Natural killer cell (primary cell): Measurements from ENCODE around the gene USP36. TPM values are rescaled to one million over a fixed set of nuclear protein-coding genes. Genes with fewer than 3 reads are reported as not detected.
"Not testable (repeated sequence)": the region's sequence is repeated elsewhere in the genome, so short reads cannot be mapped to it uniquely, and the experiment has no call there.

Source experiments
- ATAC-seq, 3 donors: fragments of 150-1000 bp in 2 of 3; fragments of 200-7000 bp in 1 of 3; cut with Tn5 transposase; 1 replicate in 1 of 3; 2 replicates in 2 of 3; pipeline ENCODE4 v1.10.0; 2021; ENCODE audit warnings: mild to moderate bottlenecking in 2 of 3, moderate library complexity in 2 of 3
- DNase-seq, 2 donors: peaks; one replicate each; pipeline versions ENCODE4 v3.0.0 to v3.0.0-alpha.2; 2013 to 2021; ENCODE audit warnings: mixed read lengths in 1 of 2
- H3K27ac ChIP-seq: one replicate; pipeline ENCODE4 v1.5.1; 2013; ENCODE audit warnings: mild to moderate bottlenecking, low read length
- H3K27me3 ChIP-seq: one replicate; pipeline ENCODE4 v1.6.1; 2013; ENCODE audit warnings: low read length; ENCODE audit not compliant: control insufficient read depth, insufficient read depth
- H3K36me3 ChIP-seq: one replicate; pipeline ENCODE4 v1.6.1; 2013; ENCODE audit warnings: low read length; ENCODE audit not compliant: control insufficient read depth, insufficient read depth
- H3K4me1 ChIP-seq: one replicate; pipeline ENCODE4 v1.6.1; 2013; ENCODE audit warnings: low read length; ENCODE audit not compliant: control insufficient read depth, insufficient read depth
- H3K4me3 ChIP-seq: one replicate; pipeline ENCODE4 v1.5.1; 2013; ENCODE audit warnings: low read length
- H3K9me3 ChIP-seq: one replicate; pipeline ENCODE4 v1.6.1; 2013; ENCODE audit warnings: low read length; ENCODE audit not compliant: control insufficient read depth, insufficient read depth
- H3K27ac Mint-ChIP-seq, 2 donors: one replicate each; pipeline ENCODE4 v1.8.0; 2022; ENCODE audit warnings: mild to moderate bottlenecking in 2 of 2, mixed read lengths in 2 of 2, moderate library complexity in 1 of 2
- H3K27me3 Mint-ChIP-seq, 2 donors: one replicate each; pipeline ENCODE4 v1.8.0; 2022; ENCODE audit warnings: low read depth in 2 of 2, mixed read lengths in 2 of 2
- H3K36me3 Mint-ChIP-seq: one replicate; pipeline ENCODE4 v1.8.0; 2022; ENCODE audit warnings: mixed read lengths
- H3K4me1 Mint-ChIP-seq, 2 donors: one replicate each; pipeline ENCODE4 v1.8.0; 2022; ENCODE audit warnings: mixed read lengths in 2 of 2
- H3K4me3 Mint-ChIP-seq: one replicate; pipeline ENCODE4 v1.8.0; 2022; ENCODE audit warnings: mild to moderate bottlenecking, moderate library complexity, mixed read lengths
- H3K9me3 Mint-ChIP-seq, 2 donors: one replicate each; pipeline ENCODE4 v1.8.0; 2022; ENCODE audit warnings: mixed read lengths in 2 of 2
- WGBS: methylation state at CpG from one replicate; pipeline ENCODE4 v1.1.7; 2013; ENCODE audit warnings: missing lambda C conversion rate; ENCODE audit not compliant: insufficient coverage; 5-methylcytosine and 5-hydroxymethylcytosine counted together
- intact Hi-C: fragments of 100-400 bp; cut with micrococcal nuclease; formaldehyde crosslinking; loops from one replicate; pipeline ENCODE4 v1.14.2; 2022
- total RNA-seq, 4 donors: library from RNA; stranded (reverse); fragments of 120-200 nt in 1 of 4; gene quantifications; one replicate each; pipeline versions ENCODE4 v1.2.3 to v1.2.4, GENCODE V29; 2013 to 2022
- TF ChIP-seq, protein P1 (sequence below): fragments of 200-600 bp; IDR thresholded peaks from one replicate; pipeline ENCODE4 v1.8.0; 2022; ENCODE audit warnings: antibody characterized with exemption

USP36 gene
- total RNA-seq, 3 donors from 2014 or later (not counting 1 experiment from before 2014, with no cell fraction given), result 241 to 304 (median 270) TPM

GRCh38 chr17:78870621-78871020, 30.0 kb upstream of the USP36 start:
- intact Hi-C loops, result no loop called here
- Histone ChIP-seq H3K27me3 (no peaks in the 10 kb centered on the region), H3K9me3 (no peaks in the 10 kb centered on the region), H3K36me3 (no peaks in the 10 kb centered on the region), H3K27ac (no peak overlapping the region), H3K4me3 (no peak overlapping the region), H3K4me1 (peaks cover 2% of the 10 kb centered on the region)
- no peak overlapping the region for H3K27ac Mint-ChIP-seq
- WGBS, result 88% methylated on average over 15 of the region's 15 CpGs
- DNase-seq (no peak), ATAC-seq (no peak)
- H3K9me3 Mint-ChIP-seq, result no peaks in the 10 kb centered on the region
- no peaks in the 10 kb centered on the region for H3K36me3 Mint-ChIP-seq
- H3K4me3 Mint-ChIP-seq, result no peak overlapping the region
- H3K27me3 Mint-ChIP-seq, result peaks cover under 1 to 5% of the 10 kb centered on the region in 2 donors
- TF ChIP-seq, protein P1, sequence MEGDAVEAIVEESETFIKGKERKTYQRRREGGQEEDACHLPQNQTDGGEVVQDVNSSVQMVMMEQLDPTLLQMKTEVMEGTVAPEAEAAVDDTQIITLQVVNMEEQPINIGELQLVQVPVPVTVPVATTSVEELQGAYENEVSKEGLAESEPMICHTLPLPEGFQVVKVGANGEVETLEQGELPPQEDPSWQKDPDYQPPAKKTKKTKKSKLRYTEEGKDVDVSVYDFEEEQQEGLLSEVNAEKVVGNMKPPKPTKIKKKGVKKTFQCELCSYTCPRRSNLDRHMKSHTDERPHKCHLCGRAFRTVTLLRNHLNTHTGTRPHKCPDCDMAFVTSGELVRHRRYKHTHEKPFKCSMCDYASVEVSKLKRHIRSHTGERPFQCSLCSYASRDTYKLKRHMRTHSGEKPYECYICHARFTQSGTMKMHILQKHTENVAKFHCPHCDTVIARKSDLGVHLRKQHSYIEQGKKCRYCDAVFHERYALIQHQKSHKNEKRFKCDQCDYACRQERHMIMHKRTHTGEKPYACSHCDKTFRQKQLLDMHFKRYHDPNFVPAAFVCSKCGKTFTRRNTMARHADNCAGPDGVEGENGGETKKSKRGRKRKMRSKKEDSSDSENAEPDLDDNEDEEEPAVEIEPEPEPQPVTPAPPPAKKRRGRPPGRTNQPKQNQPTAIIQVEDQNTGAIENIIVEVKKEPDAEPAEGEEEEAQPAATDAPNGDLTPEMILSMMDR, result no peak
- no peaks in the 10 kb centered on the region for H3K4me1 Mint-ChIP-seq

- intact Hi-C loops, result no loop called here
- no peak overlapping the region for H3K4me3 Mint-ChIP-seq
- Histone ChIP-seq H3K36me3 (no peaks in the 10 kb centered on the region), H3K27ac (no peak overlapping the region), H3K9me3 (no peaks in the 10 kb centered on the region), H3K4me1 (peaks cover 2% of the 10 kb centered on the region), H3K4me3 (no peak overlapping the region), H3K27me3 (no peaks in the 10 kb centered on the region)
- ATAC-seq (no peak), DNase-seq (no peak)
- no peaks in the 10 kb centered on the region for H3K36me3 Mint-ChIP-seq
- 81% methylated on average over 5 of the region's 7 CpGs for WGBS
- TF ChIP-seq, protein P1, result no peak
- peaks cover 0 to 9% of the 10 kb centered on the region in 2 donors for H3K27me3 Mint-ChIP-seq
- H3K9me3 Mint-ChIP-seq, result no peaks in the 10 kb centered on the region
- H3K27ac Mint-ChIP-seq, result no peak overlapping the region
- H3K4me1 Mint-ChIP-seq, result no peaks in the 10 kb centered on the region
These were observed 27.8 kb upstream of the USP36 start for GRCh38 chr17:78868391-78868790.

DNA sequence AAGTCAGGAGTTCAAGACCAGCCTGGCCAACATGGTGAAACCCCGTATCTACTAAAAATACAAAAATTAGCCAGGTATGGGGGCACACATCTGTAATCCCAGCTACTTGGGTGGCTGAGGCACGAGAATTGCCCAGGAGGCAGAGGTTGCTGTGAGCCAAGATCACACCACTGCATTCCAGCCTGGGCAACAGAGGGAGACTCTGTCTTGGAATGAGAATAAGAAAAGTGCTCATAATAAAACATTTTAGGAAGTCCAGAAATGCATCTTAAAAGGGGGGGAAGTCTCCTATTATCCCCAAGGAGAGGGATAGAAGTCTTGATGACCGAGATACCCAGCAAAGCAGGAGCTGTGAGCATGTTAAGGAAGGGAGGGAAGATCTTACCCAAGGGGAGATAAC, 26.4 kb upstream of the USP36 start:
- H3K27ac ChIP-seq, DNase-seq, H3K27me3 ChIP-seq, H3K9me3 Mint-ChIP-seq, intact Hi-C loops, H3K4me3 Mint-ChIP-seq, H3K9me3 ChIP-seq, H3K4me1 Mint-ChIP-seq, H3K36me3 ChIP-seq, H3K36me3 Mint-ChIP-seq, H3K4me1 ChIP-seq, H3K27ac Mint-ChIP-seq, H3K4me3 ChIP-seq, ATAC-seq, H3K27me3 Mint-ChIP-seq: not testable (repeated sequence)
- 88% methylated on average over 3 of the region's 3 CpGs for WGBS

DNA sequence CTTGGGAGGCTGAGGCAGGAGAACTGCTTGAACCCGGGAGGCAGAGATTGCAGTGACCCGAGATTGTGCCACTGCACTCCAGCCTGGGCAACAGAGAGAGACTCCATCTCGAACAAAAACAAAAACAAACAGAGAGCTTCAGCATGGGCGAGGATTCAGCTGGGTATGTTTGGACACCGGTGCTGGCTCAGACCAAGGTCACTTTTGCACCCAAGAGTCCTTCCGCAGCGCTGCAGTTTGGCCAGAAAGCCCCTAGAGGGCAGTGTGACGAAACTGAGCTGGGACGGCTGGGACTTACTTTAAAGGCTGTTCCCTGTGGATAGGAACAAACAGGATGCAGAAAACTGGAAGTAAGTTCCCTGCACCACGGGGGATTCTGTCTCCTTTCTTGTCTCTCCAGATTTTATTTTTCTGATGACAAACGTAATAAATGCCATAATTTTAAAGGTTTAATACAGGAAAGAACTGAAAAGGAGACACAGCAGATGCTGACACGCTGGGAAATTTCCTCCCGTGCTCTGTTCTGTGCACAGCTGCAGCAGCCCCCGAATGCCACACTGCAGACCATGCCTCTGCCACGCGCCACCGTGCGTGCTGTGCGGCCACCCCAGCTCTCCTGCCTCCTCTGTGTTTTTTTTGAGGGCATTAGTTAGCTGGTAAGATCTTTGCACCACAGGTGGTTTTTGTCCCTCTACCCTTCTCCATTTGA, 25.2 kb upstream of the USP36 start:
- peaks cover 2% of the 10 kb centered on the region for H3K4me1 ChIP-seq
- Mint-ChIP-seq H3K4me3 (no peak overlapping the region), H3K36me3 (no peaks in the 10 kb centered on the region), H3K9me3 (no peaks in the 10 kb centered on the region), H3K27ac (no peak overlapping the region), H3K27me3 (peaks cover 0 to 9% of the 10 kb centered on the region in 2 donors), H3K4me1 (no peaks in the 10 kb centered on the region)
- H3K9me3 ChIP-seq, result no peaks in the 10 kb centered on the region
- no peaks in the 10 kb centered on the region for H3K27me3 ChIP-seq
- peak; percentile 63 to 78 for DNase-seq
- no peak overlapping the region for H3K4me3 ChIP-seq
- TF ChIP-seq, protein P1, result peak; percentile 85
- ATAC-seq, result peak; percentile 79 to 87 (median 85)
- 34% methylated on average over 18 of the region's 19 CpGs for WGBS
- no peaks in the 10 kb centered on the region for H3K36me3 ChIP-seq
- no peak overlapping the region for H3K27ac ChIP-seq
- intact Hi-C loops, result loop anchor here (1.0 kb wide), 1 partner anchor 105 kb away; no protein-coding TSS in a partner anchor
